ENCODE results near the gene PIK3C2B. TPM values are rescaled to one million over a fixed set of nuclear protein-coding genes. Genes with fewer than 3 reads are reported as not detected.
"Not testable (repeated sequence)": the region's sequence is repeated elsewhere in the genome, so short reads cannot be mapped to it uniquely, and the experiment has no call there.

Gene PIK3C2B, protein sequence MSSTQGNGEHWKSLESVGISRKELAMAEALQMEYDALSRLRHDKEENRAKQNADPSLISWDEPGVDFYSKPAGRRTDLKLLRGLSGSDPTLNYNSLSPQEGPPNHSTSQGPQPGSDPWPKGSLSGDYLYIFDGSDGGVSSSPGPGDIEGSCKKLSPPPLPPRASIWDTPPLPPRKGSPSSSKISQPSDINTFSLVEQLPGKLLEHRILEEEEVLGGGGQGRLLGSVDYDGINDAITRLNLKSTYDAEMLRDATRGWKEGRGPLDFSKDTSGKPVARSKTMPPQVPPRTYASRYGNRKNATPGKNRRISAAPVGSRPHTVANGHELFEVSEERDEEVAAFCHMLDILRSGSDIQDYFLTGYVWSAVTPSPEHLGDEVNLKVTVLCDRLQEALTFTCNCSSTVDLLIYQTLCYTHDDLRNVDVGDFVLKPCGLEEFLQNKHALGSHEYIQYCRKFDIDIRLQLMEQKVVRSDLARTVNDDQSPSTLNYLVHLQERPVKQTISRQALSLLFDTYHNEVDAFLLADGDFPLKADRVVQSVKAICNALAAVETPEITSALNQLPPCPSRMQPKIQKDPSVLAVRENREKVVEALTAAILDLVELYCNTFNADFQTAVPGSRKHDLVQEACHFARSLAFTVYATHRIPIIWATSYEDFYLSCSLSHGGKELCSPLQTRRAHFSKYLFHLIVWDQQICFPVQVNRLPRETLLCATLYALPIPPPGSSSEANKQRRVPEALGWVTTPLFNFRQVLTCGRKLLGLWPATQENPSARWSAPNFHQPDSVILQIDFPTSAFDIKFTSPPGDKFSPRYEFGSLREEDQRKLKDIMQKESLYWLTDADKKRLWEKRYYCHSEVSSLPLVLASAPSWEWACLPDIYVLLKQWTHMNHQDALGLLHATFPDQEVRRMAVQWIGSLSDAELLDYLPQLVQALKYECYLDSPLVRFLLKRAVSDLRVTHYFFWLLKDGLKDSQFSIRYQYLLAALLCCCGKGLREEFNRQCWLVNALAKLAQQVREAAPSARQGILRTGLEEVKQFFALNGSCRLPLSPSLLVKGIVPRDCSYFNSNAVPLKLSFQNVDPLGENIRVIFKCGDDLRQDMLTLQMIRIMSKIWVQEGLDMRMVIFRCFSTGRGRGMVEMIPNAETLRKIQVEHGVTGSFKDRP (N-terminal part only)
- total RNA-seq: 10 to 100 TPM; 21.2 to 21.7 TPM
- long read RNA-seq, partial matches to known transcripts: 1 of 4 reads
- long read RNA-seq, other reads (novel, unspliced or antisense): 3 of 4 reads

DNA sequence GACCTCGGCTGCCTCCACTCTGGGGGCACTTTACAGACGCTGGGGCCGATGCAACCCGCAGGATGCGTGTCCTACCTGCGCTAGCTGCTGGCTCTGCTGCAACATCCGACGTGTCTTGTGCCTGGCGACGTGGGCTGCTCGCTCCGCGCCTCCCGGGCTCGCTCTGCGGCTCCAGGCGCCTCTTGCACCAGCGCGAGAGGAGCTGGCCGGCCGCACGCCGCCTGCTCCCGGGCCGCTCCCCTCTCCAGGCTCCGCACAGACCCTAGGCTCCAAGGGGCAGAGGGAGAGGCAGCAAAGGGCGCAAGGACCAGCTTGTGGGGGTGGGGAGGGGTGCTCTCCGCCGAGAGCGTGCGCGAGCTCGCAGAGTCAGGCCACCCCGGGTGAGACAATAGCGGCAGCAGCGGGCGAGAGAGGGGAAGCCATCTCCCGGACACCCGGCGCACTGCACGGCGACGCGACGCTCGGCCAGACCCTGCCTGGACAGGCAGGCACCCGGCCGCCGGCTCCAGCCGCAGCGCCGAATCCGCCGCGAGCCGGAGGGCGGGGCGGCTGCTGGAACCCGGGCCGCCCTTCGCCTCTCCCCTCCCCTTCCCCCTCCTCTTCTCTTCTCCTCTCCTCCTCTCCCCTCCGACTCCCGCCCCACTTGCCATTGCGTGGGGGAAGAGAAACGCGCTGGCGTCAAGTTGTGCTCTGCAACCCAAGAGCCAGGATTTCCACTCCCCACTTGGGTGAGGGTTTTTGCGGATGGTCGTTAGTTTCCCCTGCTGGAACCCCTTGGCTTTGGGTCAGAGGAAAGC, at the start of gene PIK3C2B:
Gene PIK3C2B, minus strand, starts transcription at position 525 of the 797 bp plus-strand sequence. CDS start 25,003 bp downstream, outside the sequence.
- intact Hi-C loops (cut with DNase I): loop anchor here in 1 of 2 donors (2.0 kb wide), 1 partner anchor 48 kb away; no protein-coding TSS in a partner anchor
- DNase-seq (peak; percentile 90), ATAC-seq (peak; percentile 94 to 95)

GRCh38 chr1:204544321-204544720, 49.7 kb upstream of the PIK3C2B start:
- DNase-seq (no peak), ATAC-seq (peak in 1 of 2 donors; percentile 38)
- intact Hi-C loops (cut with DNase I): no loop called here

DNA sequence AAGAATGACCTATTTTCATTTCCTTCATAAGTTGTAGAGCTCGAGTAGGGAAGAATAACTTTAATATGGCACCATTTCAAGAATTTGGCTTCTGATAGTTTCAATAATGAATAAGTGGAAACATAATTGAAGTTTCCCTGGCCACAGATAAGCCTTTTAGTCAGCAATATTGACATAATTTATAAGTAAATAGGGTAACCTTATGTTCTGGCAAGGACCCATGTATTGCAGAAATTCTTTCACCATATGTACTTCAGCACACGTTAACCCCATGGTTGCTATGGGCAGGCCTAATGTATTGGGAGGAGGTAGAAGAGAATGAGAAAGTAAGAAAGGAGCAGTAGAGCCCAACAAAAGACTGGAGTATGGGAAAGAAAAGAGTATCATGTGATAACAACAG, 47.0 kb upstream of the PIK3C2B start:
- no peak for DNase-seq
- intact Hi-C loops (cut with DNase I): no loop called here
- ATAC-seq: no peak

DNA sequence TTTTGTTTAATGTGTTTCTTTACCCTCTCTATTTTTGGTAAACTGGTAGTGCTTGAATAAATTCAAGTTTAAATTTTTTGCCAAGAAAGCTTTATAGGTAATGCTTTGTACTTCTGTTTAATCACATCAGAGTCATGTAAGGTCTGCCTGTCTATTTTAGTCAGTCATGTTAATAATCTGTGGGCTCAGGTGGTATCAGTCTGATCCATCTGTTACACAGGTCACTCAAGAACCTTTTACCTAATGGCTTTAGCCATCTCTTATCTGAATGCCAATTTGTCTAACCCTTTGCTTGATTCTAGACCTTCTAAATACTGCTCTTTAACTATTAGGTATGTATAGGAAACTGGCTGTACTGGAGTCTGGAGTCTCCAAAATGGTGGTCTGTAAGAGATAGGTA, 38.2 kb upstream of the PIK3C2B start:
- DNase-seq (no peak), ATAC-seq (no peak)
- intact Hi-C loops (cut with DNase I): no loop called here

- ATAC-seq: no peak
- DNase-seq: no peak
- intact Hi-C loops (cut with DNase I): no loop called here
These were observed 36.3 kb upstream of the PIK3C2B start for GRCh38 chr1:204530932-204531331.

- DNase-seq (no peak), ATAC-seq (peak in 1 of 2 donors; percentile 22)
- intact Hi-C loops (cut with DNase I): no loop called here
These were observed 34.8 kb upstream of the PIK3C2B start for GRCh38 chr1:204529371-204529895.

DNA sequence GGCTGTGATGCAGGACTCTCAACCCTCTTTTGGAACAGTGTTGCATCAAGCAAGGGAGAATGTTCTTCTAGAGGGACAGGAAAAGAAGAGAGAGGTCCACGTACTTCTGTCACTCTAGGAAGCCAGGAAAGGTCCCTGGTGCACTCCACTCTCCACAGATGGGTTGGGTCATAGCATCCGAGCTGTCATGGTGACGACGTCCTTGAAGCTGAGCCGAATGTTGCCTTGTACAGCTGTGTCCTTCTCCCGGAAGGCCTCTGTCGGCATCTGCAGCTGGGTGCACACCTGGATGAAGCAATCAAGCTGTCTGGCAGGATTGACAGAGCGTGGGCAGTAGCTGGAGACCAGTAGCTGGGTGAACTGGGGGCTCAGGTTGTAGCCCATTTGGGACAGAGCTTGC, 34.1 kb upstream of the PIK3C2B start:
- no peak for ATAC-seq
- intact Hi-C loops (cut with DNase I): no loop called here
- no peak for DNase-seq

- intact Hi-C loops (cut with DNase I): no loop called here
- DNase-seq (no peak), ATAC-seq (peak in 1 of 2 donors; percentile 41)
These were observed 33.6 kb upstream of the PIK3C2B start for GRCh38 chr1:204528241-204528640.

- DNase-seq (no peak), ATAC-seq (no peak)
- intact Hi-C loops (cut with DNase I): no loop called here
These were observed 30.4 kb upstream of the PIK3C2B start for GRCh38 chr1:204524986-204525385.

DNA sequence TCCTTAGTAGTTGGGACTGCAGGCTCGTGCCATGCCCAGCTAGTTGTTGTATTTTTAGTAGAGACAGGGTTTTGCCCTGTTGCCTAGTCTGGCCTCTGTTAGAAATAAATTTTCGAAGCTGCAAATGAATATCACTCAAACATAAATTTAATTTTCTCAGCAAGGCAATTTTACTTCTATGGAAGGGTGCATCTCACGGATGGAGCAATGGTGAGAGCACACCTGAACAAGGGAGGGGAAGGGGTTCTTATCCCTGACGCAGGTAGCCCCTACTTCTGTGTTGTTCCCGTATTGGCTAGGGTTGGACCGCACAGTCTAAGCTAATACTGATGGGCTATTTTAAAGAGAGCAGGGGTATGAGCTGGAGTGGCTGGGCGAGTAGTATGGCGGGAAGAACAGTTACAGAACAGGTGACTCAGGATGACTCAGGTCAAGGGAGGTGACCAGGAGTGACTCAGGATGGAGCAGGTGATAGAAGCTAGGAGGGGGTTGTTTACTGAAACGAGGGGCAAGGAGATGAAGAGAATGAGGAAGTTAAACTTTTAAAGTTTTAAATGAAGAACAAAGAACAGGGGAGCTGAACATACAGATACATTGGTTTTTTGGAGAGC, 29.1 kb upstream of the PIK3C2B start:
- no peak for ATAC-seq
- no peak for DNase-seq
- intact Hi-C loops (cut with DNase I): no loop called here

DNA sequence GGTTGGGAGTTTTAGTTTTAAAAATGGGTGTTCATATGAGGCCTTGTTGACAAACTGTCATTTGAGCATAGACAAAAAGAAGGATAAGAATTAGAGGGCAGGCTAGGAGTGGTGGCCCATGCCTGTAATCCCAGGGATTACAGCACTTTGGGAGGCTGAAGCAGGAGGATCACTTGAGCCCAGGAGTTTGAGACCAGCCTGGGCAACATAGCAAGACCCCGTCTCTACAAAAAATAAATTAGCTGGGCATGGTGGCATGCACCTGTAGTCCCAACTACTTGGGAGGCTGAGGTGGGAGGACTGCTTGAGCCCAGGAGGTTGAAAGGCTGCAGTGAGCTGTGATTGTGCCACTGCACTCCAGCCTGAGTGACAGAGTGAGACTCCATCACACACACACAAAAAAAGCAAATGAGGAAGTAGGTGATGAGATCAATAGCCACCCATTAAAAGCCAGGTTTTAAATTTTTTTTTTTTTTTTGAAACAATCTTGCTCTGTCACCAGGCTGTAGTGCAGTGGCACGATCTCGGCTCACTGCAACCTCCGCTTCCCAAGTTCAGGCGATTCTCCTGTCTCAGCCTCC, 27.4 kb upstream of the PIK3C2B start:
- intact Hi-C loops (cut with DNase I); ATAC-seq; DNase-seq: not testable (repeated sequence)

GRCh38 chr1:204520834-204521709, 26.5 kb upstream of the PIK3C2B start:
- intact Hi-C loops (cut with DNase I): no loop called here
- no peak for DNase-seq
- no peak for ATAC-seq

GRCh38 chr1:204517382-204517781, 22.8 kb upstream of the PIK3C2B start:
- DNase-seq; intact Hi-C loops (cut with DNase I); ATAC-seq: not testable (repeated sequence)

DNA sequence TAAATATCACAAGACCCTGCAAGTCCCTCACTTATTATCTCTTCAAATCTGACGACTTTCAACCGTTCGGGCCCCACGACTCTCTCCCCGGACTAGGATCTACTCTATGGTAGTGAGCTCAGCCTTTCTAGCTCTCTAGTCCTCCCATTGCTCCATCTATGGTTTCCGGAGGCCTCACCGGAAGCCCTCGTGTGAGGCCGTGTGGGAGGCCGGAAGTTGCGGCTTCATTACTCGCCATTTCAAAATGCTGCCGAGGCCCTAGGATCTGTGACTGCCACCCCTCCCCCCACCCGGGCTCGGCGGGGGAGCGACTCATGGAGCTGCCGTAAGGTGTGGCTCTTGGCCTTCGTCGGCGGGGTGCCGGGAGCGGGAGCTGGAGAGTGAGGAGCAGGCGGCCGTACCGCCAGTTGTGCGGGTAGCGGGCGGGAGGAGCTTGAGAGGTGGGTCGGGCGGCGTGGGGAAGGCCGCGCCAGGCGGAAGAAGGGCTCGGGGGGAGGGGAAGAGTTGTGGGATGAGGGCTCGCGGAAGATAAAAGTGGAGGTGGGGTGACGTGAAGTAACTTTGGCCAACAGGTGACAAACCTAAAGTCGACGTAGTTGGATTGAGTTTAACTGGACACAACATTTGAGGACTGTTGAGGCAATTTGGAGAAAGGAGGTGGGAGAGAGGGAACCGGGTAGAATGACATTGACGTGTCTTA, 21.7 kb upstream of the PIK3C2B start, which contains the start of gene MDM4:
Gene MDM4, plus strand, starts transcription at position 227 of the 700 bp plus-strand sequence. CDS start 9,113 bp downstream, outside the sequence.
- intact Hi-C loops (cut with DNase I): no loop called here
- DNase-seq (peak; percentile 93), ATAC-seq (peak; percentile 98 to 99)

DNA sequence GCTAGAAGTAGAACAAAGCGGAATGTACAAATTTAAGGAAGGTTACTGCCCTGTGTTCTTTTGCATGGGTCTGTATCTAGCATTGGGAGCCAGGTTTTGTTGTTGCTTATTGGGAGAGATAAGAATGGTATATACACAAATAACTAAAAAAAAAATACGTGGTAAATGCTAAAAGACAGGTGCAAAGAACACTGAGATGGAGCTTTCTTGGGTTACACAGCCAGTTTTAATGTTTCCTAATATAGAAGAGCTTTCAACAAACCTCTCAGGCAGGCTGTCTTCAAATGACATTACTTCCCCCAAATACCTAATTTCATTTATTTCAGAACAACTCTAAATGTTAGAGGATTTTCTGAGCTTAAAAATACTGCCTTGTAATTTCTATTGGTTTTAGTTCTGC, 20.2 kb upstream of the PIK3C2B start:
- intact Hi-C loops (cut with DNase I): no loop called here
- no peak for DNase-seq
- no peak for ATAC-seq

All from left cardiac atrium (tissue), 4 donors.